CD4-positive, alpha-beta T cell treated with Interleukin-4 for 4 hours (primary cell): Measurements from ENCODE around the gene MDM1.

Source experiments
- DNase-seq: peaks from one replicate; pipeline ENCODE4 v3.0.0-alpha.2; 2020

MDM1 gene

GRCh38 chr12:68356060-68356695 is 24.0 kb upstream of the MDM1 start:
- DNase-seq, result no peak

- DNase-seq, result no peak
These were observed 22.9 kb upstream of the MDM1 start for GRCh38 chr12:68354977-68355541.

GRCh38 chr12:68352067-68352466 is 19.9 kb upstream of the MDM1 start:
- DNase-seq, result no peak

GRCh38 chr12:68350753-68351152 is 18.6 kb upstream of the MDM1 start:
- DNase-seq, result no peak

GRCh38 chr12:68349921-68350606 is 17.9 kb upstream of the MDM1 start:
- no peak for DNase-seq

GRCh38 chr12:68349220-68349621 is 17.1 kb upstream of the MDM1 start:
- no peak for DNase-seq

- no peak for DNase-seq
These were observed 16.3 kb upstream of the MDM1 start for GRCh38 chr12:68348419-68348818.

GRCh38 chr12:68345763-68346162 is 13.6 kb upstream of the MDM1 start:
- no peak for DNase-seq

- no peak for DNase-seq
These were observed 12.0 kb upstream of the MDM1 start for GRCh38 chr12:68344126-68344525.

GRCh38 chr12:68342966-68343365 is 10.8 kb upstream of the MDM1 start:
- no peak for DNase-seq

GRCh38 chr12:68341822-68342221 is 9.7 kb upstream of the MDM1 start:
- DNase-seq, result no peak

GRCh38 chr12:68340404-68341270 is 8.5 kb upstream of the MDM1 start:
- DNase-seq, result no peak

GRCh38 chr12:68336889-68337303 is 4.7 kb upstream of the MDM1 start:
- no peak for DNase-seq

GRCh38 chr12:68335462-68335861 is 3.3 kb upstream of the MDM1 start:
- no peak for DNase-seq

- peak; percentile 19 for DNase-seq
These were observed 2.0 kb upstream of the MDM1 start for GRCh38 chr12:68334132-68334531.

GRCh38 chr12:68332728-68333630 is 817 bp upstream of the MDM1 start:
- no peak for DNase-seq

- no peak for DNase-seq
These were observed 678 bp downstream of the MDM1 start for GRCh38 chr12:68331500-68331868.

GRCh38 chr12:68327896-68328295 is 4.3 kb downstream of the MDM1 start:
- no peak for DNase-seq

- no peak for DNase-seq
These were observed 5.4 kb downstream of the MDM1 start for GRCh38 chr12:68326716-68327115.

GRCh38 chr12:68325966-68326365 is 6.2 kb downstream of the MDM1 start:
- no peak for DNase-seq

GRCh38 chr12:68324531-68324930 is 7.6 kb downstream of the MDM1 start:
- DNase-seq, result no peak

GRCh38 chr12:68321140-68321539 is 11.0 kb downstream of the MDM1 start:
- DNase-seq, result no peak
